T follicular helper cell (primary cell): ENCODE measurements around the gene CIB4.

ENCODE experiments used
- DNase-seq: peaks from one replicate; pipeline ENCODE4 v3.0.0-alpha.2; 2020; ENCODE audit warnings: low read depth
- total RNA-seq, 2 experiments: gene quantifications; one replicate each; lab custom pipeline; 2026; lab: John Stamatoyannopoulos, UW

The CIB4 gene
- total RNA-seq: 0 reads per million in 2 experiments

GRCh38 chr2:26640781-26641564, at the start of gene CIB4:
CIB4 (minus strand) TSS chr2:26641366; CDS start chr2:26641314, 52 bp downstream.
- no peak for DNase-seq

GRCh38 chr2:26687801-26688200, 46.6 kb upstream of the CIB4 start:
- no peak for DNase-seq

GRCh38 chr2:26687328-26687727, 46.2 kb upstream of the CIB4 start:
- DNase-seq: no peak

GRCh38 chr2:26685989-26686839, 45.0 kb upstream of the CIB4 start:
- no peak for DNase-seq

- no peak for DNase-seq
Measured at GRCh38 chr2:26685341-26685740, 44.2 kb upstream of the CIB4 start.

- no peak for DNase-seq
Measured at GRCh38 chr2:26683583-26683982, 42.4 kb upstream of the CIB4 start.

GRCh38 chr2:26682155-26682554, 41.0 kb upstream of the CIB4 start:
- DNase-seq: no peak

- no peak for DNase-seq
Measured at GRCh38 chr2:26681656-26682055, 40.5 kb upstream of the CIB4 start.

- no peak for DNase-seq
Measured at GRCh38 chr2:26679867-26680266, 38.7 kb upstream of the CIB4 start.

- DNase-seq: no peak
Measured at GRCh38 chr2:26678035-26678434, 36.9 kb upstream of the CIB4 start.

- no peak for DNase-seq
Measured at GRCh38 chr2:26675651-26676255, 34.6 kb upstream of the CIB4 start.

- no peak for DNase-seq
Measured at GRCh38 chr2:26674771-26675170, 33.6 kb upstream of the CIB4 start.

- DNase-seq: no peak
Measured at GRCh38 chr2:26674002-26674751, 33.0 kb upstream of the CIB4 start.

- DNase-seq: no peak
Measured at GRCh38 chr2:26672818-26673393, 31.7 kb upstream of the CIB4 start.

GRCh38 chr2:26672112-26672817, 31.1 kb upstream of the CIB4 start:
- DNase-seq: no peak

- no peak for DNase-seq
Measured at GRCh38 chr2:26671691-26672090, 30.5 kb upstream of the CIB4 start.

GRCh38 chr2:26670931-26671460, 29.8 kb upstream of the CIB4 start:
- DNase-seq: no peak

GRCh38 chr2:26670171-26670570, 29.0 kb upstream of the CIB4 start:
- no peak for DNase-seq

- no peak for DNase-seq
Measured at GRCh38 chr2:26668856-26669750, 27.9 kb upstream of the CIB4 start.

- DNase-seq: no peak
Measured at GRCh38 chr2:26668041-26668440, 26.9 kb upstream of the CIB4 start.
